Neural cell (in vitro differentiated cells): ENCODE data around the gene LNP1.

Experiments used
- CTCF ChIP-seq: fragments of 450-650 bp; IDR thresholded peaks from 2 replicates; pipeline ENCODE4 v1.5.1; 2014; ENCODE audit warnings: antibody characterized with exemption, mild to moderate bottlenecking, moderate library complexity; ENCODE audit not compliant: poor library complexity, severe bottlenecking
- EP300 ChIP-seq: fragments of 450-650 bp; conservative IDR thresholded peaks from 2 replicates; pipeline ENCODE4 v1.6.1; 2014; ENCODE audit warnings: antibody characterized with exemption, mild to moderate bottlenecking, moderate library complexity; ENCODE audit not compliant: poor library complexity, severe bottlenecking
- MXI1 ChIP-seq: fragments of 450-650 bp; conservative IDR thresholded peaks from 2 replicates; pipeline ENCODE4 v1.6.1; 2014; ENCODE audit warnings: antibody characterized with exemption, mild to moderate bottlenecking; ENCODE audit not compliant: poor library complexity, severe bottlenecking
- SMC3 ChIP-seq: fragments of 450-650 bp; conservative IDR thresholded peaks from 2 replicates; pipeline ENCODE4 v1.6.1; 2014; ENCODE audit warnings: antibody characterized with exemption, mild to moderate bottlenecking, moderate library complexity; ENCODE audit not compliant: poor library complexity
- TAF1 ChIP-seq: IDR thresholded peaks from 2 replicates; pipeline ENCODE4 v1.6.1; 2012; ENCODE audit warnings: low read depth

GRCh38 chr3:100456745-100457144 is 55.4 kb downstream of the LNP1 start:
- TF ChIP-seq MXI1 (no peak), CTCF (no peak), SMC3 (no peak), TAF1 (no peak), EP300 (no peak)
